Testis (tissue), 3 donors: ENCODE data around the gene AVPI1. TPM values are rescaled to one million over a fixed set of nuclear protein-coding genes. Genes with fewer than 3 reads are reported as not detected.
A peak's percentile ranks its signal among the peaks of the same experiment; 100 is the strongest.

Source experiments
- DNase-seq: peaks from one replicate; pipeline ENCODE4 v3.0.0-alpha.2; 2019
- H3K27ac ChIP-seq, 2 donors: fragments of 200-600 bp; sonication (generic); one replicate each; pipeline ENCODE4 v1.5.1; 2019
- H3K27me3 ChIP-seq: fragments of 200-600 bp; sonication (generic); one replicate; pipeline ENCODE4 v1.5.1; 2019
- H3K36me3 ChIP-seq: fragments of 200-600 bp; sonication (generic); one replicate; pipeline ENCODE4 v1.5.1; 2017; ENCODE audit warnings: low read depth; ENCODE audit errors: missing control alignments
- H3K4me1 ChIP-seq: fragments of 200-600 bp; sonication (generic); one replicate; pipeline ENCODE4 v1.5.1; 2019
- H3K4me3 ChIP-seq, 2 donors: fragments of 200-600 bp; sonication (generic); one replicate each; pipeline ENCODE4 v1.5.1; 2017 to 2019
- H3K9me3 ChIP-seq: fragments of 200-600 bp; sonication (generic); one replicate; pipeline ENCODE4 v1.5.1; 2017
- CTCF ChIP-seq, 3 experiments: fragments of 450-650 bp in 2 of 3; fragments of 200-600 bp in 1 of 3; sonication (generic) in 1 of 3; IDR thresholded peaks; one replicate each; pipeline ENCODE4 v1.5.1; 2016 to 2019; ENCODE audit warnings: antibody characterized with exemption in 3 of 3, mild to moderate bottlenecking in 2 of 3, moderate library complexity in 1 of 3
- POLR2A ChIP-seq: fragments of 450-650 bp; IDR thresholded peaks from one replicate; pipeline ENCODE4 v1.6.1; 2017; ENCODE audit warnings: antibody characterized with exemption, mild to moderate bottlenecking, moderate library complexity
- WGBS, 2 donors: methylation state at CpG; one replicate each; pipeline ENCODE4 v1.1.5; 2018; 5-methylcytosine and 5-hydroxymethylcytosine counted together
- intact Hi-C: fragments of 100-400 bp; cut with DNase I; formaldehyde crosslinking; loops from one replicate; pipeline ENCODE4 v1.15.1; 2023; ENCODE audit warnings: low total_unique reads
- polyA plus RNA-seq: library from polyadenylated mRNA; stranded (reverse); fragments of 350-450 nt; fragmentation: Illumina TruSeq; extraction: RNeasy Lipid Tissue Mini Kit (QIAGEN cat#74804); gene quantifications from one replicate; pipeline ENCODE4 v1.2.3, GENCODE V29; 2014; ENCODE audit warnings: low read depth, low replicate concordance; ENCODE audit not compliant: insufficient read depth
- total RNA-seq, 2 donors: library from RNA; depleted of rRNA; stranded (reverse); fragments of >200 nt; gene quantifications; one replicate each; pipeline ENCODE4 v1.2.3, GENCODE V29; 2016

Gene AVPI1
- total and polyA plus RNA-seq, 3 donors from 2014 or later = 23.0 to 28.3 (median 26.4) TPM

GRCh38 chr10:97676770-97677581 lies 10.1 kb downstream of the AVPI1 start:
- WGBS, 2 donors = 90% methylated on average over 2 of the region's 2 CpGs
- Histone ChIP-seq H3K27me3 (no peaks in the 10 kb centered on the region), H3K36me3 (no peaks in the 10 kb centered on the region), H3K4me1 (peaks cover 25% of the 10 kb centered on the region), H3K9me3 (no peaks in the 10 kb centered on the region), H3K4me3 (no peak overlapping the region), H3K27ac (peak overlapping the region in 1 of 2 donors; percentile 11)
- peak; percentile 36 for DNase-seq
- intact Hi-C loops = no loop called here
- no peak for TF ChIP-seq POLR2A
- peak; percentile 59 to 95 (median 66) for TF ChIP-seq CTCF (IDR thresholded peaks at IDR 0.05)

GRCh38 chr10:97675222-97675621 lies 11.8 kb downstream of the AVPI1 start:
- Histone ChIP-seq H3K27ac (peak overlapping the region; percentile 75 to 77), H3K4me3 (no peak overlapping the region), H3K4me1 (peaks cover 25% of the 10 kb centered on the region), H3K27me3 (no peaks in the 10 kb centered on the region), H3K36me3 (no peaks in the 10 kb centered on the region), H3K9me3 (no peaks in the 10 kb centered on the region)
- WGBS, 2 donors = 64 to 80% methylated on average over 8 to 9 of the region's 9 CpGs
- DNase-seq = no peak
- intact Hi-C loops = no loop called here
- no peak for TF ChIP-seq CTCF (IDR thresholded peaks at IDR 0.05)
- no peak for TF ChIP-seq POLR2A

GRCh38 chr10:97673736-97674525 lies 13.1 kb downstream of the AVPI1 start:
- Histone ChIP-seq H3K9me3 (no peaks in the 10 kb centered on the region), H3K36me3 (no peaks in the 10 kb centered on the region), H3K27ac (peak overlapping the region; percentile 77 to 86), H3K4me3 (no peak overlapping the region), H3K27me3 (no peaks in the 10 kb centered on the region), H3K4me1 (peaks cover 25% of the 10 kb centered on the region)
- TF ChIP-seq POLR2A (no peak), CTCF (IDR thresholded peaks at IDR 0.05) (no peak)
- WGBS, 2 donors = 28 to 35% methylated on average over 7 to 8 of the region's 8 CpGs
- peak; percentile 86 for DNase-seq
- intact Hi-C loops = no loop called here

- H3K9me3 ChIP-seq = no peaks in the 10 kb centered on the region
- WGBS, 2 donors = 70 to 93% methylated on average over 1 of the region's 1 CpG
- H3K4me1 ChIP-seq = peaks cover 13% of the 10 kb centered on the region
- H3K27ac ChIP-seq = no peak overlapping the region
- no peaks in the 10 kb centered on the region for H3K36me3 ChIP-seq
- H3K27me3 ChIP-seq = no peaks in the 10 kb centered on the region
- H3K4me3 ChIP-seq = no peak overlapping the region
- intact Hi-C loops = no loop called here
- DNase-seq = no peak
- TF ChIP-seq POLR2A = no peak
- no peak for TF ChIP-seq CTCF (IDR thresholded peaks at IDR 0.05)
These were observed 17.5 kb downstream of the AVPI1 start for GRCh38 chr10:97669571-97669970.
